T-helper 2 cell treated with Interferon-gamma antibody and Interleukin-4, amounts not matched to agents 100 ng/mL and 5 ng/mL, for 36 hours (primary cell): Measurements from ENCODE around the gene KLK11. TPM values are rescaled to one million over a fixed set of nuclear protein-coding genes. Genes with fewer than 3 reads are reported as not detected.
"Not testable (repeated sequence)": the region's sequence is repeated elsewhere in the genome, so short reads cannot be mapped to it uniquely, and the experiment has no call there.

Source experiments
- intact Hi-C: fragments of 100-400 bp; cut with micrococcal nuclease; formaldehyde crosslinking; loops from one replicate; pipeline ENCODE4 v1.15.1; 2023
- total RNA-seq: library from RNA; stranded (reverse); gene quantifications from 2 replicates; pipeline ENCODE4 v1.2.3, GENCODE V29; 2022

The KLK11 gene
- total RNA-seq, 1 donor from 2014 or later = not detected

- intact Hi-C loops = no loop called here
Observed at GRCh38 chr19:51006406-51006805, 20.0 kb downstream of the KLK11 start.

- intact Hi-C loops = no loop called here
Observed at GRCh38 chr19:51005248-51005647, 21.2 kb downstream of the KLK11 start.

- intact Hi-C loops = no loop called here
Observed at GRCh38 chr19:51003316-51003715, 23.1 kb downstream of the KLK11 start.

DNA sequence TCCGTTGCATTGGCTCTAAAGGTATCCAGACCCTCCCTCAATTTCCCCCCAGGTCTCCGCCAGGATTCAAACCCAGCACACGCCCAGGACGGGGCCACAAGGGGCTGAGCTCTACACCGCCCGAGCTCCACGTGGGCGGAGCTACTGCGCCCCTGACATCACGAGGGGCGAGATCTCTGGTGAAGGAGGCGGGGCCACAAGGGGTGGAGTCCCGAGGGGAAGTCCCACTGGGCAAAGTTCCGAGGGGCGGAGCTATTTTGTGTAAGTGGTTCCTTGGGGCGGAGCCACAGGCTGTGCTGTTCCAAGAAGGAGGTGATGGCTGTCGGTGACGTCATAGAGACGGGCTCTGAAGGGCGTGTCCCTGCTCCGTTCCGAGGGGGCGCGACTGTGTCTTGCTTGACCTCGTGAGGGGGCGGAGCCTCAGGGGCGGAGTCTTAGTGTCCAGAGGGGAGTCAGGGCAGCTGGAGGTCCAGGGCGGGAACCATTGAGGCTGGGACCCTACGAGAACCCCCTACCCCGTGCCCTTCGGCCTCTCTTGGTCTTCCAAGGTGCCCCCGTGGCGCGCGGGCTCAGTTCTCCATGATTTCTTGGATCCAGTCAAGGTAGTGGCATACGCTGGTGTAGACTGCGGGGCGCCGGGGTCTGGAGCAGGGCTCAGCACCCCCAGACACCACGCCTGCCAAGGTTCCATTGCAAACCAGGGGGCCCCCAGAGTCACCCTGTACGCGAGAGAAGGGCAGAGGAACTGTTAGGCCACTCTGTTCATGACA is 23.7 kb downstream of the KLK11 start:
- intact Hi-C loops = no loop called here

- intact Hi-C loops = no loop called here
Observed at GRCh38 chr19:51002089-51002532, 24.3 kb downstream of the KLK11 start.

DNA sequence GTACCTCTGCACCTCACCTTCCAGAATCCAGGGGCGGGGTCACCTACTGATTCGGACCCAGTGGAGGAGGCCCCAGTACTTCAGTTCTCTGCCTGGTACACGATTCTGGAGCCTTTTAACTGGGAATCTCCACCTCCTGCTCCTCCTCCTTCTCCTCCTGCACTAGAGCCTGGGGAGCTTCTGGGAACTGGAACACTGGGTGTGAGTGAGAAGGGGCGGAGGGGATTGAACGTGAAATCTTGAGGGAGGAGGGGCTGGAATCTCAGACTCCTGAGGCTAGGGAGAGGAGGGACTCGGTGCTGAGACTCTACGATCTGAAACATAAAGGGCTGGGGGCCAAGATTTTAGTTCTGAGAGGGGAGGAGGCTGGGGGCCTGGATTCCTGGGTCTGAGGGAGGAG is 24.9 kb downstream of the KLK11 start, which contains the start of gene KLK8:
Gene KLK8, minus strand, starts transcription at position 90 of the 400 bp plus-strand sequence. CDS start 437 bp downstream, outside the sequence.
- intact Hi-C loops = no loop called here

GRCh38 chr19:51000981-51001380 is 25.4 kb downstream of the KLK11 start:
- intact Hi-C loops = no loop called here

- intact Hi-C loops = no loop called here
Observed at GRCh38 chr19:51000426-51000825, 26.0 kb downstream of the KLK11 start.

DNA sequence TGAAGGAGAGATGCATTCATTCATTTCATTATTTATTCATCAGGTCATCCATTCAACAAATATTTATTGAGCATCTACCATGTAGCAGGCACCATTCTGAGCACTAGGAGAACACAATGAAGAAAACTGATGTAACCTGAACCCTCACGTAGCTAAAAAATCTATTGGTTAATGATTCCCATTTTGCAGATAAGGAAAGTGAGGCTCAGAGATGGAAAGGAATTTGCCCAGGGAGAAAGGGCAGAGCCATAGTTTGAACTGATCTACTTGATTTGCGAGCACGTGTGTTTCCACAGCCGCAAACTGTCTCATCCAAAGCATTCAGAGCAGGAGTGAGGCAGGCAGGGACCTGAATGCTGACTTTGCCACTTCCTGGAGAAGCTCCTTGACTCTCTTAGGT is 27.7 kb downstream of the KLK11 start:
- intact Hi-C loops = no loop called here

- intact Hi-C loops = no loop called here
Observed at GRCh38 chr19:50998061-50998460, 28.4 kb downstream of the KLK11 start.

- intact Hi-C loops = no loop called here
Observed at GRCh38 chr19:50994129-50994528, 32.3 kb downstream of the KLK11 start.

GRCh38 chr19:50992666-50993035 is 33.8 kb downstream of the KLK11 start:
- intact Hi-C loops = no loop called here

- intact Hi-C loops = not testable (repeated sequence)
Observed at GRCh38 chr19:50984416-50984815, 42.0 kb downstream of the KLK11 start.

DNA sequence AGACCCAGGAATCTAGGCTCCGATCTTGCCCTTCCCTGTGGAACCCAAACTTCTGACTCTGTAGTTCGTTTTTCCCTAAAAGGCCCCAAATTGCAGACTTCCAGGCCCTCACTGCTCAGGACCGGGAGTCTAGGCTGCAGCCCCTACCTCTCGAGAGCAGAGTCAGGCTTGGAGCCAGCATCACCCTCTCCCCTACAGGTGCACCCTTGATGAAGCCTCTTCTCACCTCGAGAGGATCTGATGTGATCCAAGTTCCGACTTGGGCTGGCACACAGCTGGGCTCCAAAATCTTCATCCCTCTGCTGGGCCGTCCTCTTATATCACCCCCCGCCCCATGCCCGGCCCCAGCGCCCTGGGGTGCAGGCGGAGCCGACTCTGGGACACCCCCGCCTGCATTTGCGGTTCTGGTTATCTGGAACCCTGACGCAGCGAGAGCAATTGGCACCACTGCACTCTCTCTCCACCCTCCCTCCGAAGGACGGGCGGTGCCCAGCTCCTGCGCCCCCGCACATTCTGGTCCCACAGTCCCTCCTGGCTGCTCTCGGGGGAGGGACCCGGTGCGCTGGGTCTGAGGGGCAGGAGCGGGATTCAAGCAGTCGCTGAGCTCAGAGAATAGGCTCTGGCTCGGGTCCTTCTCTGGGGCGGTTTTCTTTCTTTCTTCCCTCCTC is 42.7 kb downstream of the KLK11 start, which contains the start of gene KLK7:
Gene KLK7, minus strand, starts transcription at position 293 of the 668 bp plus-strand sequence. CDS start 1,518 bp downstream, outside the sequence.
- intact Hi-C loops = no loop called here

DNA sequence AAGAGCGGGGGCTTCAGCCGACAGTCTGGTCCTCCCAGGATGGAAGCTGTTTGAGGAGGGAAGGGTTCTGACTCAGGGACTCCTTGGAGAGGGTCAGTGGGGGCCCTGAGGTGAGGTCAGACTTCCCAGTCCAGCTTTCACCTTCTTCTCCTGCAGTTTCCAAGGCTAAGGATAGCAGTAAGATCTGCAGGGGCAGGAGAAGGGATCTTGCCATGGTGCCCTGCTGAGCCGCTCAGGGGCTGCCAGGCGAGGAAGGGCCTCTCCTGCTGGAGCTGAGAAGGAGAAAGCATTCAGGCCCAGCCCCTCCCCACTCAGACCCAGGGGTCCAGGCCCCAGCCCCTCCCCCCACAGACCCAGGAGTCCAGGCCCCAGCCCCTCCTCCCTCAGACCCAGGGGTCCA is 44.2 kb downstream of the KLK11 start:
- intact Hi-C loops = no loop called here

DNA sequence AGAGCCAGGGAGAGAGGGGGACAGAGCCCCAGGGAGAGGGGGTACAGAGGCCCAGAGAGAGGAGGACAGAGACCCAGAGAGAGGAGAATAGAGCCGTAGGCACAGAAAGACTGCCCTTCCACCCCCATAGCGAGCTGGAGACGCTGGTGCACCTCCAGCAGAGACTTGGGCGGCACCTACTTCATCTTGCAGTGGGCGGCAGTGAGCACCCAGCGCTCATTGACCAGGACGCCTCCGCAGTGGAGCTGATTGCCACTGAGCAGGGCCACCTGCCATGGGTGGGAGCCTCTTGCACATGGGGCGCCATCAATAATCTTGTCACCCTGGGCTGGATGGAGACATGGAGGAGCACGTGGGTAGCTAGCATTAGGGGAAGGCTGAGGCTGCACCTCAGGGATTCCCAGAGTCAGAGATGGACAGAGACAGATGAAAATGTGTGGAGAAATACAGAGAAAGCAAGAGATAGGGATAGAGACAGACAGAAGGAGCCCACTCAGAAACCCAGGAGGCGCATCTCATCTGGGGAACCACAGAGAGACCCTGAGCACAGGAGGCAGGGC is 44.7 kb downstream of the KLK11 start:
- intact Hi-C loops = no loop called here

GRCh38 chr19:50980208-50980607 is 46.2 kb downstream of the KLK11 start:
- intact Hi-C loops = no loop called here

- intact Hi-C loops = no loop called here
Observed at GRCh38 chr19:50979758-50980157, 46.7 kb downstream of the KLK11 start.

DNA sequence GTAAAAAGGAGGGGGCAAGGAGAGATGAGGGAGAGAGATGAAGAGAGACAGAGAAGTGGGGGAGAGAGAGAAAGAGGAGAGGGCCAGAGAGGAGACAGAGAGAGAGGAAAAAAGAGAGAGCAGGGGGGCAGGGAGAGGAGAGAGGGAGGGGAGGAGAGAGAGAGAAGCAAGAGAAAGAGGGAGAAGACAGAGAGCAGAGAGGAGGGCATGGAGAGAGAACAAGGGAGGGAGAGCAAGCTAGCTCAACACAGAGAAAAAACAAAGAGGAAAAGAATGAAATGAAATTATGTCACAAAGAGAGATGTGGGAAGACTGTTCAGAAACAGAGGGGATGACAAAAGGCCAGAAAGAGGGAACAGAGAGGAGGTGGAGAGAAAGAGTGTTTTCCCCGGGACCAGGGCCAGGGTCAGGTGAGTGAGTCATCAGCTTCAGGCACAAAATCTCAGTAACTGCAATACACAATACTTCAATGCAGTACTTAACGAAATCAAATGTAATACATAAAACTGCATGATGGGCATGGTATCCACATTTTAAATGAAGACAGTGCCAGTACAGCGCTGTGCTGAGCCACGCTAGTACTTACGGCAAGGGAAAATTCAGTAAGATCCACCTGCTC is 47.5 kb downstream of the KLK11 start:
- intact Hi-C loops = no loop called here

DNA sequence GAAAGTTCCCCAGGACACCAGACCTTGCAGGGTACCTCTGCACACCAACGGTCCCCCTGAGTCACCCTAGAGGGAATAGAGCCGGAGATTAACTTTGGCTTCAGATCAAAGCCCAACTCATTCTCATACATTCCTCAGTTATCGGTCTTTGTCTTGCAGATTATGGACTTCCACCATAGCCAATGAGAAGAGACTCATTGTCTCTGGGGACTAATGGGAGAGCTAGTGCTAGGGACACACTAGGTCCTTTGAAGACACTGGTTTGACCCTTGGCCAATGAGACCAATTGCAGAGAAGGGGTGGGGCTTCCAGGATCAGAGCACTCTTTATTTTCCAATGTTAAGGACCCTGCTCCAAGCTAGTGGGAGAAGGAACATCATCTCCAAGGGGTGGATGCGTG is 48.8 kb downstream of the KLK11 start:
- intact Hi-C loops = no loop called here

- intact Hi-C loops = no loop called here
Observed at GRCh38 chr19:50975766-50976165, 50.6 kb downstream of the KLK11 start.
